SK-N-SH treated with all-trans-retinoic acid at 6 μM for 48 hours (cell line): Measurements from ENCODE around the gene PLXND1.

Experiments
- ATAC-seq: fragments of 200-7000 bp; cut with Tn5 transposase; 3 replicates; pipeline ENCODE4 v1.9.1; 2020; ENCODE audit warnings: mild to moderate bottlenecking, moderate library complexity
- ARNTL ChIP-seq: fragments of 450-650 bp; formaldehyde crosslinking; IDR thresholded peaks from 2 replicates; pipeline ENCODE4 v1.5.0; 2020; ENCODE audit warnings: low read depth, mild to moderate bottlenecking, moderate library complexity, borderline replicate concordance
- BACH2 ChIP-seq: fragments of 250-450 bp; sonication (Bioruptor Pico); IDR thresholded peaks from 2 replicates; pipeline ENCODE4 v1.9.0; 2021; ENCODE audit warnings: mild to moderate bottlenecking, borderline replicate concordance
- CREB5 ChIP-seq: fragments of 250-450 bp; sonication (Bioruptor Pico); IDR thresholded peaks from 2 replicates; pipeline ENCODE4 v1.5.1; 2020; ENCODE audit warnings: low read depth, mild to moderate bottlenecking, moderate library complexity
- CSDC2 ChIP-seq: fragments of 250-450 bp; sonication (Bioruptor Pico); IDR thresholded peaks from 2 replicates; pipeline ENCODE4 v1.5.0; 2020; ENCODE audit warnings: mild to moderate bottlenecking, moderate library complexity
- CSRNP3 ChIP-seq: fragments of 250-450 bp; sonication (Bioruptor Pico); IDR thresholded peaks from 2 replicates; pipeline ENCODE4 v1.5.1; 2021; ENCODE audit warnings: mild to moderate bottlenecking, moderate library complexity
- ESRRG ChIP-seq: fragments of 250-450 bp; sonication (Bioruptor Pico); IDR thresholded peaks from 2 replicates; pipeline ENCODE4 v1.6.1; 2021; ENCODE audit warnings: mild to moderate bottlenecking
- GLIS3 ChIP-seq: fragments of 250-450 bp; sonication (Bioruptor Pico); IDR thresholded peaks from 2 replicates; pipeline ENCODE4 v1.5.0; 2020; ENCODE audit warnings: mild to moderate bottlenecking, moderate library complexity
- ISL1 ChIP-seq: fragments of 250-450 bp; sonication (Bioruptor Pico); IDR thresholded peaks from 2 replicates; pipeline ENCODE4 v2.1.2; 2022; ENCODE audit warnings: mild to moderate bottlenecking, moderate library complexity
- OSR1 ChIP-seq: fragments of 250-450 bp; sonication (Bioruptor Pico); IDR thresholded peaks from 2 replicates; pipeline ENCODE4 v1.8.0; 2022; ENCODE audit warnings: moderate library complexity, mild to moderate bottlenecking, inconsistent platforms
- PATZ1 ChIP-seq: fragments of 250-450 bp; sonication (Bioruptor Pico); IDR thresholded peaks from 2 replicates; pipeline ENCODE4 v1.8.0; 2020; ENCODE audit warnings: mild to moderate bottlenecking, moderate library complexity, borderline replicate concordance
- PPARA ChIP-seq: fragments of 250-450 bp; sonication (Bioruptor Pico); IDR thresholded peaks from 2 replicates; pipeline ENCODE4 v1.5.0; 2020; ENCODE audit warnings: mild to moderate bottlenecking, borderline replicate concordance
- RARB ChIP-seq: fragments of 250-450 bp; sonication (Bioruptor Pico); IDR thresholded peaks from 2 replicates; pipeline ENCODE4 v1.8.0; 2021; ENCODE audit warnings: mild to moderate bottlenecking, moderate library complexity
- SNAI2 ChIP-seq: fragments of 250-450 bp; sonication (Bioruptor Pico); IDR thresholded peaks from 2 replicates; pipeline ENCODE4 v1.5.0; 2020; ENCODE audit warnings: mild to moderate bottlenecking, moderate library complexity
- TCF4 ChIP-seq: fragments of 250-450 bp; sonication (Bioruptor Pico); IDR thresholded peaks from 2 replicates; pipeline ENCODE4 v1.8.0; 2021; ENCODE audit warnings: mild to moderate bottlenecking, moderate library complexity, borderline replicate concordance
- TOX ChIP-seq: fragments of 250-450 bp; sonication (Bioruptor Pico); IDR thresholded peaks from 2 replicates; pipeline ENCODE4 v1.8.0; 2021; ENCODE audit warnings: mild to moderate bottlenecking, moderate library complexity, borderline replicate concordance
- TSHZ2 ChIP-seq: fragments of 250-450 bp; sonication (Bioruptor Pico); IDR thresholded peaks from 2 replicates; pipeline ENCODE4 v1.5.0; 2020; ENCODE audit warnings: mild to moderate bottlenecking, moderate library complexity
- ZC3H10 ChIP-seq: fragments of 250-450 bp; sonication (Bioruptor Pico); IDR thresholded peaks from 2 replicates; pipeline ENCODE4 v1.5.1; 2021; ENCODE audit warnings: mild to moderate bottlenecking, moderate library complexity
- ZFP3 ChIP-seq: fragments of 250-450 bp; sonication (Bioruptor Pico); IDR thresholded peaks from 2 replicates; pipeline ENCODE4 v1.5.0; 2020; ENCODE audit warnings: mild to moderate bottlenecking, moderate library complexity
- ZFP30 ChIP-seq: fragments of 450-650 bp; formaldehyde crosslinking; IDR thresholded peaks from 2 replicates; pipeline ENCODE4 v1.5.0; 2022; ENCODE audit warnings: mild to moderate bottlenecking, moderate library complexity
- ZNF565 ChIP-seq: fragments of 450-650 bp; formaldehyde crosslinking; conservative IDR thresholded peaks from 2 replicates; pipeline ENCODE4 v1.5.0; 2020; ENCODE audit warnings: low read depth, mild to moderate bottlenecking, moderate library complexity
- ZNF70 ChIP-seq: fragments of 450-650 bp; formaldehyde crosslinking; IDR thresholded peaks from 2 replicates; pipeline ENCODE4 v1.5.0; 2020; ENCODE audit warnings: mild to moderate bottlenecking, moderate library complexity
- ZNF8 ChIP-seq: fragments of 450-650 bp; formaldehyde crosslinking; IDR thresholded peaks from 2 replicates; pipeline ENCODE4 v1.5.0; 2020; ENCODE audit warnings: mild to moderate bottlenecking, moderate library complexity
- TF ChIP-seq, protein P1 (sequence below): fragments of 250-450 bp; sonication (Bioruptor Pico); IDR thresholded peaks from 2 replicates; pipeline ENCODE4 v1.8.0; 2021; ENCODE audit warnings: low read depth, mild to moderate bottlenecking, moderate library complexity, borderline replicate concordance

The PLXND1 gene

DNA sequence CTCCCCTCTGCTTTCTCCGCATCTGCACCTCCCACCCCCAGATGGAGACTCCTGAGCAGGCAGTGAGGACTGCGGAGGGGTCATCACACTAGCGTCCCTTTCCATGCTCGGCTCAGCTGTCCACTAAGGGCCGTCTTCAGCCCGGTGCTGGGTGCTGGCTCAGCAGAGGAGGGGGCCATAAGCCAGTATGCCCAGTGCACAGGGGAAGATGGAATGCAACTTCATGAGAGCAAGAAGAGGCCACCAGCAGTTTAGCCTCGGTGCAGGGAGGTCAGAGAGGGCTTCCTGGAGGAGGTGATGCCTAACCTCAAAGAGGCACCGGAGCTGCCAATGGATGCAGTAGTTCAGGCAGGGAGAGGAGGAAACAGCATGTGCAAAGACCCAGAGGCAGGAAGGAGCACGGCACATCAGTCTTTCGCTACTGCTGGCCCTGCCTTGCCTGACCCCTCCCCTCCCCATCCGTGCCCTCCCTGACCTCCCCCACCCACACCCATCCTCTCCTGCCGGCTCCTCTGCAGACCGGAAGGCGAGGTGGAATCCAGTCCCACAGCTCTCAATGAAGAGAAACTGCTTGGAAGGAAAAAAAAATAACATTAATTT is 15.2 kb upstream of the PLXND1 start:
- ATAC-seq = no peak
- no peak for TF ChIP-seq CSRNP3 (CRISPR knock-in tag)
- TF ChIP-seq TCF4 = no peak
- no peak for TF ChIP-seq BACH2 (CRISPR knock-in tag)
- TF ChIP-seq GLIS3 = no peak
- no peak for TF ChIP-seq ZNF565
- no peak for TF ChIP-seq CREB5 (CRISPR knock-in tag)
- TF ChIP-seq ZNF8 = no peak
- TF ChIP-seq, protein P1, sequence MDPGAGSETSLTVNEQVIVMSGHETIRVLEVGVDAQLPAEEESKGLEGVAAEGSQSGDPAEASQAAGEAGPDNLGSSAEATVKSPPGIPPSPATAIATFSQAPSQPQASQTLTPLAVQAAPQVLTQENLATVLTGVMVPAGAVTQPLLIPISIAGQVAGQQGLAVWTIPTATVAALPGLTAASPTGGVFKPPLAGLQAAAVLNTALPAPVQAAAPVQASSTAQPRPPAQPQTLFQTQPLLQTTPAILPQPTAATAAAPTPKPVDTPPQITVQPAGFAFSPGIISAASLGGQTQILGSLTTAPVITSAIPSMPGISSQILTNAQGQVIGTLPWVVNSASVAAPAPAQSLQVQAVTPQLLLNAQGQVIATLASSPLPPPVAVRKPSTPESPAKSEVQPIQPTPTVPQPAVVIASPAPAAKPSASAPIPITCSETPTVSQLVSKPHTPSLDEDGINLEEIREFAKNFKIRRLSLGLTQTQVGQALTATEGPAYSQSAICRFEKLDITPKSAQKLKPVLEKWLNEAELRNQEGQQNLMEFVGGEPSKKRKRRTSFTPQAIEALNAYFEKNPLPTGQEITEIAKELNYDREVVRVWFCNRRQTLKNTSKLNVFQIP = no peak
- no peak for TF ChIP-seq ZC3H10 (CRISPR knock-in tag)
- TF ChIP-seq ZFP3 = no peak
- no peak for TF ChIP-seq ARNTL (CRISPR knock-in tag)
- no peak for TF ChIP-seq ISL1 (CRISPR knock-in tag)
- TF ChIP-seq ZFP30 (CRISPR knock-in tag) = no peak
- no peak for TF ChIP-seq OSR1
- no peak for TF ChIP-seq ESRRG (CRISPR knock-in tag)
- TF ChIP-seq PPARA = no peak
- TF ChIP-seq PATZ1 (CRISPR knock-in tag) = no peak
- no peak for TF ChIP-seq CSDC2
- TF ChIP-seq SNAI2 (CRISPR knock-in tag) = no peak
- no peak for TF ChIP-seq TOX (CRISPR knock-in tag)

GRCh38 chr3:129620828-129621559 is 14.5 kb upstream of the PLXND1 start:
- TF ChIP-seq ZNF70 (CRISPR knock-in tag) = no peak
- no peak for TF ChIP-seq PPARA
- no peak for TF ChIP-seq CSDC2
- TF ChIP-seq OSR1 = no peak
- no peak for TF ChIP-seq ZFP3
- no peak for TF ChIP-seq ARNTL (CRISPR knock-in tag)
- no peak for TF ChIP-seq RARB (CRISPR knock-in tag)
- no peak for TF ChIP-seq ZNF8
- TF ChIP-seq CREB5 (CRISPR knock-in tag) = no peak
- no peak for TF ChIP-seq TOX (CRISPR knock-in tag)
- TF ChIP-seq CSRNP3 (CRISPR knock-in tag) = no peak
- no peak for TF ChIP-seq GLIS3
- no peak for TF ChIP-seq TCF4
- no peak for TF ChIP-seq ZNF565
- TF ChIP-seq, protein P1 = no peak
- no peak for TF ChIP-seq ZC3H10 (CRISPR knock-in tag)
- TF ChIP-seq TSHZ2 (CRISPR knock-in tag) = no peak
- TF ChIP-seq SNAI2 (CRISPR knock-in tag) = no peak
- no peak for TF ChIP-seq ISL1 (CRISPR knock-in tag)
- ATAC-seq = no peak
